ENCODE measurements around the gene TEX51.

Gene TEX51

GRCh38 chr2:126898636-126899035, at the start of gene TEX51:
TEX51 (plus strand) TSS chr2:126898890; CDS start chr2:126898919, 29 bp downstream.
- DNase-seq, result no peak

DNA sequence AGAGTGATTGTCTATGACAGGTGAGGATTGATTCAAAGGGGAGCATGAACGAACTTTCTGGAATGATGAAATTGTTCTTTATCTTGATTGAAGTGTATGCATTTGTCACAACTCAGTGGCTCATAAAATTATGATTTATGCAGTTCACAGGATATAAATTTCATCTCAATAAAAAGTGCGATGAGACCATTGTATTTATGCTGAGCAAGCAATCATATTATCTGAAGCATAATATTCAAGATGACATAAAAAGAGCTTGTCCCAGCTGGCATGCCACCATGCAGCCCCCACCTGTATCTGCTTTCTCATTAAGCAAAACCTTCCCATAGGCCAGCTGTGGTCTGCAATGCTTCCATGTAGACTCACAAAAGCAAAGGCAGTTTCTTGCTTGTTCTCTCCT, 49.6 kb upstream of the TEX51 start:
- no peak for DNase-seq

GRCh38 chr2:126849486-126849885, 49.2 kb upstream of the TEX51 start:
- no peak for DNase-seq

GRCh38 chr2:126849991-126850535, 48.6 kb upstream of the TEX51 start:
- no peak for DNase-seq

- DNase-seq, result no peak
These were observed 47.8 kb upstream of the TEX51 start for GRCh38 chr2:126850940-126851339.

DNA sequence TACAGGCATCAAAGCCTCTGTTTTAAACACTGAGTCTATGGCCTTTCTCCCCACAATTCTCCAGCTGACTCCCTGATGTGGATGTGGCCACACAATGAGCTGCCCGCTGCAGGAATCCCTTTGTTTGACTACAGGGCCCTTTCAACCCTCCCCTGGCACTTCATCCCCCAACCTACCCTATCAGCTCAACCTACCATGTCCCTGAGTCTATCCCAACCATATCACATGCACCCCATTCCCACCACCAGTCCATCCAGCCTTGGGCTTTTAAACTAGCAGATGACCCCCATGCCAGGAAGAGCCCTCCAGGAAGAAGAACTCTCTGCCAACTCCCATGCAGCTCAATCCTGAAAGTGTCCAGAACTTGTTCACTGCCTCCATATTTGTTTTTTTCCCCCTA, 46.9 kb upstream of the TEX51 start:
- DNase-seq, result no peak

- no peak for DNase-seq
These were observed 46.3 kb upstream of the TEX51 start for GRCh38 chr2:126852361-126852760.

GRCh38 chr2:126855606-126856005, 43.1 kb upstream of the TEX51 start:
- no peak for DNase-seq

DNA sequence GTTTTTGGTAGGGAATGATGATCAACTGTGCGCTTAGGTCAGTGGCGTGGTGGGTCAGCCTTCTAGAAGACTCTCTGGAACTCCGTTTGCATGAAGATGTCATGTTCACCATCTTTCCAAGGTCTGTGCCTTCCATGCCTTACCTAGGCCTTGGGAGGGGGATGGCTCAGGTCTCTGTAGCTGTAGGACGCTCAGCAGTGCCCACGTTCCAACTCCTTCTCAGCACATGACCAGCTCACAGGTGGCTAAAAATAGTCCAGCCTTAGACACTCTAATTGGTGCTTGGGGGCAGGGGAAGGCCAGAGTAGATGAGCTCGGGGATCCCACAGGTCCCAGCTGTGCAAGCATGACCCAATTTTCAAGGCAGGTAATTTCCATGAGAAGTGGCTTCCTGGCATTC, 42.3 kb upstream of the TEX51 start:
- no peak for DNase-seq

GRCh38 chr2:126857502-126857901, 41.2 kb upstream of the TEX51 start:
- DNase-seq, result no peak

DNA sequence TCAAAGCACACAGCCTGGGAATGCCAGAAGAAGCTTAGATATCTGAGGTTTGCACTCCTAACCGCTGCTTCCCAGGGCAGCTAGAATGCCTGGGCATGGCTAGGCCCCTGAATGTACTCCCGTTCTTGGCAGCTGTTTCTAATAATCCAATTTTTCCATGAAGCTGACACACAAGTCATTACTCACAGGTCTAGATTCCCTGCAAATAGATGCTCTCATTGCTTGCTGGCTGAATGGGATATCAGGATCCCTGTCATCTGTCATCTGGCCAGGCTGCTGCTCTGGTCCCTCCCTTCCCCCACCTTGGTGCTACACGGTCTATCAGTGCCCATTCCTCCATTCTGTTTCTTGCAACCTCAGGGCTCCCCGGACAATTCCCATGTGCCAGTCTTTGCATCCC, 40.7 kb upstream of the TEX51 start:
- no peak for DNase-seq

GRCh38 chr2:126858436-126858835, 40.3 kb upstream of the TEX51 start:
- DNase-seq, result no peak

- no peak for DNase-seq
These were observed 39.7 kb upstream of the TEX51 start for GRCh38 chr2:126858991-126859390.

GRCh38 chr2:126859631-126860030, 39.1 kb upstream of the TEX51 start:
- DNase-seq, result no peak

GRCh38 chr2:126860385-126860784, 38.3 kb upstream of the TEX51 start:
- DNase-seq, result no peak

- DNase-seq, result no peak
These were observed 36.0 kb upstream of the TEX51 start for GRCh38 chr2:126862730-126863129.

GRCh38 chr2:126863336-126864015, 35.2 kb upstream of the TEX51 start:
- DNase-seq, result no peak

DNA sequence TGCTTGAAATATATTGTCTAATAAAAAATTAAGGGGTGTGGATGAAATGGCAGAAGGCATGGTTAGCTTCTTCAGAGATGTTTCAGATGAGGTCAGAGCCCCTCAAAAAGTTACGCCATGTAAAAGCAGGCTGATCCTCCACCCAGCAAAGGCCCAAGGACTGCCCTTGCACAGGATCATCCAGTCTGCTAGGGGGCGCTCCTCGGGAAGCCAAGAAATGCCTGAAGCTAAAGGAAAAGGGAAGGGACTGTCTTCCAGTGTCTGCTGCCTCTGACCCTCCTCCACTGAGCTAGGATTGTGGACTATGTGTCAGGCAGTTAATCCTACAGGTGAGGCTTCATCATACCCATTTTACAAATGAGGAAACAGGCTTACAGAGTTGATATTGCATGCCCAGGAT, 33.8 kb upstream of the TEX51 start:
- no peak for DNase-seq

GRCh38 chr2:126866451-126866850, 32.2 kb upstream of the TEX51 start:
- no peak for DNase-seq

DNA sequence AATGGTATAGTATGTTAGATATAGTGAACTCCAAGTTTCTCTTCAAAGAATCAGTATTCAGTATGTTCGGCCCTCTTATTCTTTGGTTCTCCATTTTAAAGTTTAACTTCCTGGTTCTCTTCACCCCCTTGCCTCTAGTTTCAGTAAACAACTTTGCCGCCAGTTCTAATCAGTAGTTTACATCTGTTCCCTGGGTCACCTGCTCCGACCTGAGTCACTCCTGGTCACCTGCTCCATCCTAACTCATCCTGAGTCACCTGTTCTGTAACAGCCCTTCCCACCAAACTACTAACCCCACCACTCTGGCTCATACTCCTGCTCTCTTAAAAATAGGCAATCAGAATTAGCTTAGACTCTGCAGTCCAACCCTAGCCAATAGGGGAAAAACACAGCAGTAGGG, 23.7 kb upstream of the TEX51 start:
- no peak for DNase-seq

- no peak for DNase-seq
These were observed 22.1 kb upstream of the TEX51 start for GRCh38 chr2:126876631-126877030.

DNA sequence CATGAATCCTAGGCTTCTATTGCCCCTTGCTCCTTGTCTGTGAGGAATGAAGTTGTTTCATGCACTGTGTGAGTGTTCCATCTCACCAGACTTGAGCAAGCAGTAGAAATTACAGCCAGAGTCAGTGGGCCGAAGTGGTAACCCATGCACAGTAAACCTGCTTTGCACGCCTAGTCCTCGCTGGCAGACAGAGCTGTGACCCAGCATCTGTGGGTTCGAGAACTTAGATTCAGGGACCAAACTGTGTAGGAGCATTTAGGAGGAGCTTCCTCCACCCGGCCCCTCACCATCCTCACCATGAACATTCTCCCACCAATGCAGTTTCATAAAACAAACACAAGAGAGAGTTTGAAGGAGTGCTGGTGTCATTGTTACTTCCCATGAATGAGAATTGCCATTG, 21.6 kb upstream of the TEX51 start:
- no peak for DNase-seq

DNA sequence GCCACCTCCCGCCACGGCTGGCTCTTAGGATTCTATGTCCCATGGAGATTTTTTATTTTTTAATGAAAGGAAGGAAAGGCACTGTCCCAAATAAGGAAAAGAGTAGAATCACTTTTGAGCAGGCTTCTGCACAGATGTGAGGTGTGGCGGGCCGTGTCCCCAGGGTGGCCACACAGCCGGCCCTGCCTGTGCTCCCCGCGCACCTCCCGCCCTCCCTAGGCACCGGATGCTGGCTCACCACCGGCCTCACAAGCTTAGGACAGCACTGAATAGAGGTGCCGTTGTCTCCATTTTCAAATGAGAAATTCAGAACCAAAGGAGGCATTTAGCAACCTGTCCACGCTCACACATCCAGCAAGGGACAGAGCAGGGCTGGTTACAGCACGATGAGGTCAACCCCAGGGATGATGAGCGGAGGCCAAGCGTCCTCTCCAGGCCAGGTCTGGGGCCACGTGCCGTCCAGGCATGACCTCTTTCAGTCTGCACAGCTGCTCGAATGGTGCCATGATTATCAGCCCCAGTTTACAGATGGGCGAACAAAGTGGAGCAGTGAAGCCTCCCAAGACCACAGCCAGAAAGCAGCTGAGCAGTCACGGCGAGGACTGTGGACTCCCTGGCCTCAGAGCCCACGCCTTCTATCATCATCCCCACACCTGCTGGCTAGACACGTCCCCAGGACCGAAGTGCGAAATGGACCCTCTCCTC, 20.7 kb upstream of the TEX51 start:
- no peak for DNase-seq

GRCh38 chr2:126878601-126879000, 20.1 kb upstream of the TEX51 start:
- no peak for DNase-seq

All from DMS79 treated with DMSO at 0.1 percent for 48 hours (cell line).